H1 (cell line): ENCODE data around the gene TRAF3IP3. TPM values are rescaled to one million over a fixed set of nuclear protein-coding genes. Genes with fewer than 3 reads are reported as not detected.

Source experiments
- CTCF ChIA-PET: fragments of 300-600 bp; sonication (Branson Sonifier 250); formaldehyde crosslinking; loops from one replicate; lab custom pipeline; 2021; ENCODE audit not compliant: partially characterized antibody; lab: Charles Lee
- POLR2A ChIA-PET: fragments of 300-600 bp; sonication (Branson Sonifier 250); formaldehyde crosslinking; loops from one replicate; lab custom pipeline; 2021; ENCODE audit warnings: inconsistent platforms; ENCODE audit not compliant: partially characterized antibody; lab: Charles Lee
- DNase-seq, 2 experiments: peaks; one replicate each; pipeline versions ENCODE4 v3.0.0 to v3.0.0-alpha.2; 2010 to 2022; ENCODE audit warnings: low spot score in 2 of 2, low read depth in 1 of 2, mixed read lengths in 1 of 2
- FAIRE-seq: peaks from 2 replicates; lab custom pipeline; 2011; peaks lifted over from hg19 to GRCh38; lab: Jason Lieb, UNC
- H2AFZ ChIP-seq: 2 replicates; pipeline ENCODE4 v1.8.1; 2012; ENCODE audit warnings: low read length, inconsistent platforms
- H2AK5ac ChIP-seq: 2 replicates; pipeline ENCODE4 v1.6.1; 2013; ENCODE audit warnings: low read depth, low read length
- H2BK120ac ChIP-seq: replicated peaks from 2 replicates; pipeline ENCODE3; 2013; ENCODE audit warnings: low read depth, low read length, inconsistent platforms
- H2BK12ac ChIP-seq: 2 replicates; pipeline ENCODE4 v1.6.1; 2013; ENCODE audit warnings: low read depth, low read length
- H2BK15ac ChIP-seq: 2 replicates; pipeline ENCODE4 v1.6.1; 2013; ENCODE audit warnings: low read length
- H2BK20ac ChIP-seq: 2 replicates; pipeline ENCODE4 v1.6.1; 2013; ENCODE audit warnings: low read length
- H2BK5ac ChIP-seq: 2 replicates; pipeline ENCODE4 v1.6.1; 2013; ENCODE audit warnings: low read depth, low read length
- H3K14ac ChIP-seq: 2 replicates; pipeline ENCODE4 v1.6.1; 2013; ENCODE audit warnings: inconsistent platforms; ENCODE audit not compliant: insufficient read length
- H3K18ac ChIP-seq: 2 replicates; pipeline ENCODE4 v1.6.1; 2013; ENCODE audit warnings: low read length; ENCODE audit errors: extremely low read depth
- H3K23ac ChIP-seq: 2 replicates; pipeline ENCODE4 v1.6.1; 2013; ENCODE audit warnings: inconsistent platforms; ENCODE audit not compliant: insufficient read length
- H3K23me2 ChIP-seq: 2 replicates; pipeline ENCODE4 v1.6.1; 2013; ENCODE audit warnings: low read depth, low read length
- H3K27ac ChIP-seq: 2 replicates; pipeline ENCODE4 v1.6.1; 2011; ENCODE audit warnings: low read depth, low read length, inconsistent platforms
- H3K27me3 ChIP-seq, 4 experiments: replicated peaks in 1 of 4; 1 replicate in 1 of 4; 2 replicates in 3 of 4; pipeline versions ENCODE4 v1.6.1 to v1.8.1; 2011 to 2013; ENCODE audit warnings: low read length in 3 of 4, mild to moderate bottlenecking in 3 of 4, inconsistent platforms in 2 of 4, mixed read lengths in 2 of 4, moderate library complexity in 1 of 4; ENCODE audit not compliant: control insufficient read depth in 3 of 4, insufficient read depth in 3 of 4; ENCODE audit errors: extremely low read depth in 1 of 4
- H3K36me3 ChIP-seq, 4 experiments: 2 replicates each; pipeline versions ENCODE4 v1.6.1 to v1.8.1; 2011 to 2013; ENCODE audit warnings: mild to moderate bottlenecking in 4 of 4, low read length in 3 of 4, moderate library complexity in 2 of 4, control low read depth in 1 of 4, inconsistent platforms in 1 of 4; ENCODE audit not compliant: insufficient read depth in 4 of 4, control insufficient read depth in 2 of 4
- H3K4ac ChIP-seq: replicated peaks from 2 replicates; pipeline ENCODE3; 2013; ENCODE audit warnings: low read length, low read depth, mixed read lengths, inconsistent platforms; ENCODE audit not compliant: insufficient read length
- H3K4me1 ChIP-seq, 4 experiments: replicated peaks in 1 of 4; 1 replicate in 1 of 4; 2 replicates in 3 of 4; pipeline versions ENCODE4 v1.6.1 to v1.8.1; 2011 to 2013; ENCODE audit warnings: low read length in 3 of 4, inconsistent platforms in 2 of 4, mixed read lengths in 1 of 4; ENCODE audit not compliant: insufficient read depth in 4 of 4, control insufficient read depth in 3 of 4
- H3K4me2 ChIP-seq, 2 experiments: 2 replicates each; pipeline versions ENCODE4 v1.6.1 to v1.8.1; 2011 to 2013; ENCODE audit warnings: low read depth in 2 of 2, low read length in 2 of 2, control low read depth in 1 of 2, inconsistent platforms in 1 of 2, mild to moderate bottlenecking in 1 of 2; ENCODE audit not compliant: insufficient read depth in 1 of 2
- H3K4me3 ChIP-seq, 4 experiments: fragments of 200-600, 300-600 bp in 1 of 4; sonication (generic), shearing (Covaris generic), sonication (Bioruptor Twin) in 1 of 4; 2 replicates each; pipeline versions ENCODE4 v1.5.1 to v1.8.1; 2011 to 2016; ENCODE audit warnings: low read length in 4 of 4, low read depth in 3 of 4, control low read depth in 2 of 4, inconsistent platforms in 2 of 4, mild to moderate bottlenecking in 2 of 4, mixed read lengths in 1 of 4, moderate library complexity in 1 of 4; ENCODE audit not compliant: insufficient read depth in 2 of 4; ENCODE audit errors: extremely low read depth in 1 of 4
- H3K56ac ChIP-seq: replicated peaks from 2 replicates; pipeline ENCODE3; 2013; ENCODE audit warnings: low read depth, mild to moderate bottlenecking, mixed read lengths, low read length, inconsistent platforms; ENCODE audit not compliant: insufficient read length
- H3K79me1 ChIP-seq: 2 replicates; pipeline ENCODE4 v1.6.1; 2013; ENCODE audit warnings: low read depth, low read length, control low read depth
- H3K79me2 ChIP-seq, 2 experiments: 2 replicates each; pipeline versions ENCODE4 v1.6.1 to v1.8.1; 2012 to 2013; ENCODE audit warnings: low read length in 2 of 2, mild to moderate bottlenecking in 2 of 2, inconsistent platforms in 1 of 2; ENCODE audit not compliant: insufficient read depth in 2 of 2, control insufficient read depth in 1 of 2
- H3K9ac ChIP-seq, 4 experiments: replicated peaks in 1 of 4; 1 replicate in 1 of 4; 2 replicates in 3 of 4; pipeline versions ENCODE4 v1.6.1 to v1.8.1; 2011 to 2013; ENCODE audit warnings: low read depth in 3 of 4, low read length in 3 of 4, control low read depth in 2 of 4, mild to moderate bottlenecking in 2 of 4, moderate library complexity in 2 of 4, inconsistent platforms in 1 of 4; ENCODE audit errors: extremely low read depth in 1 of 4
- H3K9me3 ChIP-seq, 2 experiments: 2 replicates each; pipeline versions ENCODE4 v1.6.1 to v1.8.1; 2012 to 2013; ENCODE audit warnings: mild to moderate bottlenecking in 2 of 2, moderate library complexity in 2 of 2, control low read depth in 1 of 2, inconsistent platforms in 1 of 2, low read depth in 1 of 2, low read length in 1 of 2, mixed read lengths in 1 of 2; ENCODE audit not compliant: insufficient read depth in 2 of 2
- H4K20me1 ChIP-seq, 2 experiments: replicated peaks in 1 of 2; 2 replicates each; pipeline versions ENCODE3 to v1.8.1; 2011 to 2013; ENCODE audit warnings: inconsistent platforms in 2 of 2, low read length in 2 of 2, mild to moderate bottlenecking in 1 of 2; ENCODE audit not compliant: insufficient read depth in 2 of 2, control insufficient read depth in 1 of 2
- H4K5ac ChIP-seq: 2 replicates; pipeline ENCODE4 v1.6.1; 2013; ENCODE audit warnings: low read length, low read depth, mixed read lengths, inconsistent platforms; ENCODE audit not compliant: insufficient read length
- H4K8ac ChIP-seq: 2 replicates; pipeline ENCODE4 v1.8.0; 2013; ENCODE audit warnings: mild to moderate bottlenecking, moderate library complexity, low read length, inconsistent platforms; ENCODE audit not compliant: insufficient read depth; ENCODE audit errors: extremely low read depth
- H4K91ac ChIP-seq: replicated peaks from 2 replicates; pipeline ENCODE3; 2013; ENCODE audit warnings: low read length, mixed read lengths, inconsistent platforms; ENCODE audit not compliant: insufficient read length
- KDM1A ChIP-seq: fragments of 200-600, 300-600 bp; sonication (generic); IDR thresholded peaks from 2 replicates; pipeline ENCODE4 v1.7.1; 2016; ENCODE audit warnings: mild to moderate bottlenecking, low read length, borderline replicate concordance
- MAX ChIP-seq: IDR thresholded peaks from 2 replicates; pipeline ENCODE4 v1.6.1; 2012; ENCODE audit warnings: inconsistent platforms
- RAD21 ChIP-seq, 2 experiments: IDR thresholded peaks in 1 of 2; conservative IDR thresholded peaks in 1 of 2; 2 replicates each; pipeline ENCODE4 v1.6.1; 2011; ENCODE audit warnings: low read depth in 2 of 2, low read length in 2 of 2, improper control_type of control experiment in 1 of 2, inconsistent platforms in 1 of 2, mild to moderate bottlenecking in 1 of 2, moderate library complexity in 1 of 2
- TBP ChIP-seq: IDR thresholded peaks from 2 replicates; pipeline ENCODE4 v1.6.1; 2011; ENCODE audit warnings: low read depth, low read length, improper control_type of control experiment
- polyA plus RNA-seq, 7 experiments: library from polyadenylated mRNA; depleted of rRNA in 3 of 7; stranded (reverse) in 5 of 7; unstranded in 2 of 7; fragments of >200 nt in 5 of 7; fragments of 200-250 nt in 2 of 7; gene quantifications; 1 replicate in 5 of 7; 2 replicates in 1 of 7; 4 replicates in 1 of 7; pipeline versions ENCODE4 v1.2.1 to v1.2.3, GENCODE V29; 2011 to 2013; ENCODE audit warnings: missing spikeins in 2 of 7, mixed read lengths in 2 of 7
- total RNA-seq: library from RNA; stranded (reverse); fragmentation: NEBNext Ultra II Directional; extraction: Animal tissue kit (Norgen Biotek cat#: 25700); gene quantifications from 2 replicates; pipeline ENCODE4 v1.2.1, GENCODE V29; 2021

TRAF3IP3 gene
- total and polyA plus RNA-seq, 2 of the 8 experiments (the other 6 are each of a cell fraction or from before 2014, with no cell fraction given) = not detected

- H3K14ac ChIP-seq = no peak overlapping the region
- peaks cover 12% of the 10 kb centered on the region; the same call in 1 of the 2 replicates for H3K23me2 ChIP-seq
- H2BK120ac ChIP-seq = no peak overlapping the region
- FAIRE-seq (no peak), DNase-seq (no peak)
- ChIA-PET CTCF (interaction anchor here (11.7 kb wide), 1 partner anchor 15 kb away, joined by 254 read pairs; the partner anchor contains the start of gene UTP25), POLR2A (interaction anchor here (1.2 to 1.5 kb wide), 2 partner anchors 20 to 566 kb away, joined by 3 read pairs; partner anchors contain the start of gene UTP25)
- H3K9me3 ChIP-seq = no peaks in the 10 kb centered on the region
- H2AK5ac ChIP-seq = no peak overlapping the region
- peaks cover 0 to 6% of the 10 kb centered on the region in 2 experiments for H4K20me1 ChIP-seq
- H3K4me2 ChIP-seq = no peak overlapping the region
- H3K23ac ChIP-seq = no peak overlapping the region
- no peak overlapping the region for H2AFZ ChIP-seq
- H3K4me3 ChIP-seq = no peak overlapping the region
- H3K18ac ChIP-seq = no peak overlapping the region
- no peaks in the 10 kb centered on the region for H3K27me3 ChIP-seq
- H4K5ac ChIP-seq = no peak overlapping the region
- no peak overlapping the region for H4K8ac ChIP-seq
- H2BK20ac ChIP-seq = no peak overlapping the region
- TF ChIP-seq KDM1A = no peak
- TF ChIP-seq MAX = no peak
- no peak for TF ChIP-seq RAD21 (IDR thresholded peaks at IDR 0.05 in 1 of 2, conservative IDR thresholded peaks at IDR 0.05 in 1 of 2; ENCODE audit: low read depth in 2 of 2, low read length in 2 of 2)
- TF ChIP-seq TBP = no peak
- H4K91ac ChIP-seq = no peak overlapping the region
- H3K4ac ChIP-seq = no peak overlapping the region
- peaks cover 0 to 7% of the 10 kb centered on the region in 2 experiments; a peak in 1 of 4 replicates for H3K79me2 ChIP-seq
- H2BK12ac ChIP-seq = no peak overlapping the region
- H3K79me1 ChIP-seq = no peaks in the 10 kb centered on the region; the same call in none of the 2 replicates
- no peaks in the 10 kb centered on the region for H3K36me3 ChIP-seq
- no peak overlapping the region for H2BK15ac ChIP-seq
- no peak overlapping the region for H2BK5ac ChIP-seq
- peaks cover 0 to 7% (median 0%) of the 10 kb centered on the region in 4 experiments; a peak in 4 of 7 replicates for H3K4me1 ChIP-seq
- no peak overlapping the region for H3K9ac ChIP-seq
- no peak overlapping the region for H3K56ac ChIP-seq
- H3K27ac ChIP-seq = no peak overlapping the region
These were observed 52.3 kb downstream of the TRAF3IP3 start for GRCh38 chr1:209808059-209808581.
